Kidney glomerular epithelial cell (primary cell): ENCODE results near the gene AP1S1.
"Not testable (repeated sequence)": the region's sequence is repeated elsewhere in the genome, so short reads cannot be mapped to it uniquely, and the experiment has no call there.

ENCODE experiments used
- DNase-seq: peaks from one replicate; lab custom pipeline; 2025; lab: John Stamatoyannopoulos, UW

Gene AP1S1

GRCh38 chr7:101125989-101126650 lies 28.2 kb upstream of the AP1S1 start:
- DNase-seq, result peak; percentile 85

DNA sequence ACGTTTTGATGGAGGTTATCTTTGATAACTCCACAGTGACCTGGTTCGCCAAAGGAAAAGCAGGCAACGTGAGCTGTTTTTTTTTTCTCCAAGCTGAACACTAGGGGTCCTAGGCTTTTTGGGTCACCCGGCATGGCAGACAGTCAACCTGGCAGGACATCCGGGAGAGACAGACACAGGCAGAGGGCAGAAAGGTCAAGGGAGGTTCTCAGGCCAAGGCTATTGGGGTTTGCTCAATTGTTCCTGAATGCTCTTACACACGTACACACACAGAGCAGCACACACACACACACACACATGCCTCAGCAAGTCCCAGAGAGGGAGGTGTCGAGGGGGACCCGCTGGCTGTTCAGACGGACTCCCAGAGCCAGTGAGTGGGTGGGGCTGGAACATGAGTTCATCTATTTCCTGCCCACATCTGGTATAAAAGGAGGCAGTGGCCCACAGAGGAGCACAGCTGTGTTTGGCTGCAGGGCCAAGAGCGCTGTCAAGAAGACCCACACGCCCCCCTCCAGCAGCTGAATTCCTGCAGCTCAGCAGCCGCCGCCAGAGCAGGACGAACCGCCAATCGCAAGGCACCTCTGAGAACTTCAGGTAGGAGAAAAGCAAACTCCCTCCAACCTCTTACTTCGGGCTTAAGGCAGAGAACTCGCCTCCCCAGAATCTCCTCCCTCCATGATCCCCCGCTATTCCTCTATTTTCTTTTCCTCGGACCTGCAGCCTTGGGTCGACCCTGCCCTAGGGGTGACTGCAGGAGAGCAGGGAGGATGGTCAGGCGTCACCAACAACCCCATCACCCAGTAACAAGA lies 27.4 kb upstream of the AP1S1 start, which contains the start of gene SERPINE1:
Gene SERPINE1, plus strand, starts transcription at position 454 of the 809 bp plus-strand sequence. CDS start 1,290 bp downstream, outside the sequence.
- DNase-seq, result peak; percentile 95

DNA sequence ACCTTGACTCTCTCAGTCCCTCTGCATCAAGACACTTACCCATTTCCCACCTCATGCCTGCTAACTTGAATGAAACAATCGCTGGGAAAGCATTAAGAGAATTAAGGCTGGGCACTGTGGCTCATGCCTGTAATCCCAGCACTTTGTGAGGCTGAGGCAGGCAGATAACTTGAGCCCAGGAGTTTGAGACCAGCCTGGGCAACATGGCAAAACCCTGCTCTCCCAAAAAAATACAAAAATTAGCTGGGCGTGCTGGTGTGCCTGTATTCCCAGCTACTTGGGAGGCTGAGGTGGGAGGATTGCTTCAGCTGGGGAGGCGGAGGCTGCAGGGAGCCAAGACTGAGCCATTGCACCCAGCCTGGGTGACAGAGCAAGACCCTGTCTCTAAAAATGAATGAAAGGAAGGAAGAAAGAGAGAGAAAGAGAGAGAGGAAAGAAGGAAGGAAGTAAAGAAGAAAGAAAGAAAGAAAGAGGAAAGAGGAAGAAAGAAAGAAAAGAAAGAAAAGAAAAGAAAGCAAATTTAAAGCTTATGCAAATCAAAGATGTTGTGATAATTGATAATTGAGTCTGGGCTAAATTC lies 26.7 kb upstream of the AP1S1 start:
- no peak for DNase-seq

- DNase-seq, result no peak
Measured at GRCh38 chr7:101128040-101128834, 26.0 kb upstream of the AP1S1 start.

- no peak for DNase-seq
Measured at GRCh38 chr7:101129603-101130117, 24.6 kb upstream of the AP1S1 start.

DNA sequence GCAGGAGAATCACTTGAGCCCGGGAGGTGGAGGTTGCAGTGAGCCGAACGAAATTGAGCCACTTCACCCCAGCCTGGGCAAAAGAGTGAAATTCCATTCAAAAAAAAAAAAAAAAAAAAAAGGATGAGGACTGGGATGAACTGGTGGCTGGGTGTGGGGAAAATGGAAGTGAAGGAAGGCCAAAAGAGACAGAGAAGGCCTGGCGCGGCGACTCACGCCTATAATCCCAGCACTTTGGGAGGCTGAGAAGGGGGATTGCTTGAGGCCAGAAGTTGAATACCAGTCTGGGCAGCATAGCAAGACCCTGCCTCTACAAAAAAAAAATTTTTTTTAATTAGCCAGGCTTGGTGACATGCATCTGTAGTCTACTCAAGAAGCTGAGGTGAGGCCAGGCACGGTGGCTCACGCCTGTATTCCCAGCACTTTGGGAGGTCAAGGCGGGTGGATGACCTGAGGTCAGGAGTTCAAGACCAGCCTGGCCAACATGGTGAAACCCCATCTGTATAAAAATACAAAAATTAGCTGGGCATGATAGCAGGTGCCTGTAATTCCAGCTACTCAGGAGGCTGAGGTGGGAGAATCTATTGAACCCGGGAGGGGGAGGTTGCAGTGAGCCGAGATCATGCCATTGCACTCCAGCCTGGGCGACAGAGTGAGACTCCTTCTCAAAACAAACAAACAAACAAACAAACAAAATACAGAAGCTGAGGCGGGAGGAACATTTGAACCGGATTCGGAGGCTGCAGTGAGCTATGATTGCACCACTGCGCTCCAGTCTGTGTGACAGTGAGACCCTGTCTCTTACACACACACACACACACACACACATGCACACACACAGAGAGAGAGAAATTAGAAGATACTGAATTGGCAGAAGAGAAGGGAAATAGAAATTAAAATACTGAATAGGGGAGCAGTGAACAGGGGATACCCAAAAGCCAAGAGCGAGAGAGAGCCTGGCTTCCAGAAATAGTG lies 21.4 kb upstream of the AP1S1 start:
- DNase-seq, result not testable (repeated sequence)

DNA sequence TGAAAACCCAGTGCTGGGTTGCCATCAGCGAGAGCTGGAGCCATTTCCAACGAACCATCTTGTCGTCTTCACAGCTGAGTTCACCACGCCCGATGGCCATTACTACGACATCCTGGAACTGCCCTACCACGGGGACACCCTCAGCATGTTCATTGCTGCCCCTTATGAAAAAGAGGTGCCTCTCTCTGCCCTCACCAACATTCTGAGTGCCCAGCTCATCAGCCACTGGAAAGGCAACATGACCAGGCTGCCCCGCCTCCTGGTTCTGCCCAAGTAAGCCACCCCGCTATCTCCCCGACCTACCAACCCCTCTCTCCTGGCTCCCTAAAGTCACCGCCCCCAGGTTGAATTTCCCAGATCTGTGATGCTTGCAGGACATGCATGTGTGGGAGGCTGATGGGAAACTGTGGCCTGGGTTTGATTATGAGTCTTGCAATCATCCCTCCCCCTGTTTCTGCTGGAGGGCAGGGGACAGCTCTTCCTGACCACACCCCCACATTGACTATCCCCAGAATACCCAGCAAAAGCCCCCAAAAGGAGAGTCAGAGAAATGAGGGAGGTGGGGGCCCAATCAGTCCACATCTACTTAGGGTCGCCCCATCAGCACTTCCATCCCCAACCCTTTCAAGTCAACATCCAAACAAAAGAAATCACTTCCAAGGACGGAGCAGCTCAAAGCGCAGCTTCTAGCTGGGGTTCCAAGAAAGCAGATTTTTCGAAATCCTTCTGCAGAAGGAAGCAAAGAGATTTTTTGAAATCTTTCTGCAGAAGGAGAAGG lies 20.5 kb upstream of the AP1S1 start:
- DNase-seq, result no peak

DNA sequence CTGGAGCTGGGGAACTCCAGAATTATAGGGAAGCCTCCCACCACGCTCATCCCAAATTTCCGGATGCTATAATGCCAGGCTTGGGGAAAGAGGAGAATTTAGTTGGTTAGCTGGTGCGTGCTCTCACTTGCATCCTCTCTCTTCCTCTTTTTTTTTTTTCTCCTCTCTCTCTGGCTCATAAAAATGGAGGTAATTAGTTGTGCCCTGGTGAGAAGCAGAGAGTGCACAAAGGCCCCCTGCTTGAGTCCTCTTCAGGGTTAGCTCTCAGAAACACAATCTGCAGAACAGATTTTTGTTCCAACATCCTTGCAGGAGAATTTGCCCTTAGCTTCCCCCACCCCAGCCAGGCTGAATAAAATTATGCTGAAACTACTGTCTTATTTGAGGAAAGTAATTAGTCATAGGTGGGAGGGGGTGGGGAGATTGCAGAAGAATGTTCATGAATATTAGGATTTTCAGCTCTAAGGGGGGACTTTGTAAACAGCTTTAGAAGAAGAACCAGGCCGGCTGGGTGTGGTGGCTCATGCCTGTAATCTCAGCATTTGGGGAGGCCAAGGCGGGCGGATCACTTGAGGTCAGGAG lies 19.8 kb upstream of the AP1S1 start:
- no peak for DNase-seq

DNA sequence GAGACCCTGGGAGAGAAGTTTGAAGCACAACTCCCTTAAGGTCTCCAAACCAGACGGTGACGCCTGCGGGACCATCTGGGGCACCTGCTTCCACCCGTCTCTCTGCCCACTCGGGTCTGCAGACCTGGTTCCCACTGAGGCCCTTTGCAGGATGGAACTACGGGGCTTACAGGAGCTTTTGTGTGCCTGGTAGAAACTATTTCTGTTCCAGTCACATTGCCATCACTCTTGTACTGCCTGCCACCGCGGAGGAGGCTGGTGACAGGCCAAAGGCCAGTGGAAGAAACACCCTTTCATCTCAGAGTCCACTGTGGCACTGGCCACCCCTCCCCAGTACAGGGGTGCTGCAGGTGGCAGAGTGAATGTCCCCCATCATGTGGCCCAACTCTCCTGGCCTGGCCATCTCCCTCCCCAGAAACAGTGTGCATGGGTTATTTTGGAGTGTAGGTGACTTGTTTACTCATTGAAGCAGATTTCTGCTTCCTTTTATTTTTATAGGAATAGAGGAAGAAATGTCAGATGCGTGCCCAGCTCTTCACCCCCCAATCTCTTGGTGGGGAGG lies 16.5 kb upstream of the AP1S1 start:
- DNase-seq, result no peak

DNA sequence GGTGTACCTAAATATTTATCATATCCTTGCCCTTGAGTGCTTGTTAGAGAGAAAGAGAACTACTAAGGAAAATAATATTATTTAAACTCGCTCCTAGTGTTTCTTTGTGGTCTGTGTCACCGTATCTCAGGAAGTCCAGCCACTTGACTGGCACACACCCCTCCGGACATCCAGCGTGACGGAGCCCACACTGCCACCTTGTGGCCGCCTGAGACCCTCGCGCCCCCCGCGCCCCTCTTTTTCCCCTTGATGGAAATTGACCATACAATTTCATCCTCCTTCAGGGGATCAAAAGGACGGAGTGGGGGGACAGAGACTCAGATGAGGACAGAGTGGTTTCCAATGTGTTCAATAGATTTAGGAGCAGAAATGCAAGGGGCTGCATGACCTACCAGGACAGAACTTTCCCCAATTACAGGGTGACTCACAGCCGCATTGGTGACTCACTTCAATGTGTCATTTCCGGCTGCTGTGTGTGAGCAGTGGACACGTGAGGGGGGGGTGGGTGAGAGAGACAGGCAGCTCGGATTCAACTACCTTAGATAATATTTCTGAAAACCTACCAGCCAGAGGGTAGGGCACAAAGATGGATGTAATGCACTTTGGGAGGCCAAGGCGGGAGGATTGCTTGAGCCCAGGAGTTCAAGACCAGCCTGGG lies 15.9 kb upstream of the AP1S1 start:
- peak; percentile 89 for DNase-seq

DNA sequence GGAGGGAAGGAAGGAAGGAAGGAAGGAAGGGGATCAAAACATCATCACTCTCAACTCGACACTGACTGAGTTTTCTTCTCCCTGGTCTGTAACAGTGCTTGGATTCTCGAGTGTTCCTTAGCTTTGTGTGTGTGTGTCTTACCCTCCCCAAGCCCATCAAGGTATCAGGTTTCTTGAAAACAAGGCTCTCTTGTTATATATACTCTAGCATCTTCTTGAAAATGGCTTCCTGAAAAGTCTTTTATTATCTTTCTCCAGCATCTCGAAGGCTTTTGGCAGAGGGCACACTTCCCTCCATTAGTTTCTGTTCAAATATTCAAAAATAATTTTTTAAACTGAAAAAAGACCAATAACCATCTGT lies 14.0 kb upstream of the AP1S1 start:
- no peak for DNase-seq

GRCh38 chr7:101140746-101141382 lies 13.4 kb upstream of the AP1S1 start:
- no peak for DNase-seq

GRCh38 chr7:101151908-101152651 lies 2.2 kb upstream of the AP1S1 start:
- DNase-seq, result no peak

GRCh38 chr7:101154693-101155102 lies 422 bp downstream of the AP1S1 start:
- no peak for DNase-seq

- no peak for DNase-seq
Measured at GRCh38 chr7:101155303-101155702, 1.0 kb downstream of the AP1S1 start.

DNA sequence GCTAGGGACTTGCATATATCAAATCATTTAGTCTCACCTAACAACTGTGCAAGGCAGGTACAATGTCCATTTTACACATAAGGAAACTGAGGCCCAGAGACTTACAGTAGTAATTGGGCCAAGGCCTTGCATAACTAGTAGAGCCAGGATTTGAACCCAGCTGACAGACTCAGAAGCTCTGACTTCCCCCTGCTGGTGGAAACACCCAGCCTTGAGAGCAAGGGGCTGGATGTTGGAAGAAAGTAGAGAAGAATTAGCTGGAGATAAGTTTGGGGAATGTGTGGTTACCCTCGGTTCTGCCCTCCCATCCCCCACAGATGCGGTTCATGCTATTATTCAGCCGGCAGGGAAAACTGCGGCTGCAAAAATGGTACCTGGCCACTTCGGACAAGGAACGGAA lies 2.0 kb downstream of the AP1S1 start:
- DNase-seq, result no peak

- DNase-seq, result no peak
Measured at GRCh38 chr7:101156866-101157589, 2.8 kb downstream of the AP1S1 start.
